GM23338 (cell line): ENCODE results near the gene VAMP7. TPM values are rescaled to one million over a fixed set of nuclear protein-coding genes. Genes with fewer than 3 reads are reported as not detected.

Source experiments
- ATAC-seq: fragments of 200-7000 bp; cut with Tn5 transposase; 3 replicates; pipeline ENCODE4 v1.9.1; 2020
- DNase-seq: peaks from one replicate; pipeline ENCODE4 v3.0.0-alpha.2; 2015; ENCODE audit warnings: low spot score
- H2AFZ ChIP-seq: fragments of 200-600 bp; sonication (generic); 2 replicates; pipeline ENCODE4 v1.8.0; 2016; ENCODE audit warnings: antibody characterized with exemption, mild to moderate bottlenecking, moderate library complexity
- H3F3A ChIP-seq: fragments of 200-600 bp; sonication (generic); replicated peaks from 2 replicates; pipeline ENCODE4 v1.8.0; 2017; ENCODE audit warnings: antibody characterized with exemption, mixed run types, low read depth
- H3K27ac ChIP-seq: fragments of 200-600 bp; sonication (generic); 2 replicates; pipeline ENCODE4 v1.6.1; 2016; ENCODE audit warnings: low read depth
- H3K27me3 ChIP-seq: fragments of 200-600 bp; sonication (generic); 2 replicates; pipeline ENCODE4 v1.8.0; 2016; ENCODE audit warnings: mild to moderate bottlenecking, mixed run types, moderate library complexity; ENCODE audit not compliant: insufficient read depth
- H3K36me3 ChIP-seq: fragments of 200-600 bp; sonication (generic); 2 replicates; pipeline ENCODE4 v1.8.0; 2016; ENCODE audit warnings: mild to moderate bottlenecking; ENCODE audit not compliant: insufficient read depth
- H3K4me1 ChIP-seq: fragments of 200-600 bp; sonication (generic); 2 replicates; pipeline ENCODE4 v1.8.0; 2016; ENCODE audit warnings: mild to moderate bottlenecking, moderate library complexity; ENCODE audit not compliant: insufficient read depth
- H3K4me2 ChIP-seq: fragments of 200-600 bp; sonication (generic); 2 replicates; pipeline ENCODE4 v1.7.1; 2017; ENCODE audit warnings: mixed run types
- H3K4me3 ChIP-seq: fragments of 200-600 bp; sonication (generic); 2 replicates; pipeline ENCODE4 v1.6.1; 2016; ENCODE audit warnings: mixed run types
- H3K79me2 ChIP-seq: fragments of 200-600 bp; sonication (generic); replicated peaks from 2 replicates; pipeline ENCODE4 v1.8.0; 2017; ENCODE audit warnings: mild to moderate bottlenecking; ENCODE audit not compliant: insufficient read depth
- H3K9me2 ChIP-seq: fragments of 200-600 bp; sonication (generic); 2 replicates; pipeline ENCODE4 v1.8.0; 2017; ENCODE audit not compliant: insufficient read depth
- H4K20me1 ChIP-seq: fragments of 200-600 bp; sonication (generic); replicated peaks from 2 replicates; pipeline ENCODE4 v1.8.0; 2017; ENCODE audit warnings: mild to moderate bottlenecking; ENCODE audit not compliant: insufficient read depth
- H3K27ac Mint-ChIP-seq: 2 replicates; pipeline ENCODE4 v1.8.0; 2020; ENCODE audit warnings: inconsistent platforms, mild to moderate bottlenecking, moderate library complexity, mixed read lengths
- H3K27me3 Mint-ChIP-seq: 3 replicates; pipeline ENCODE4 v1.8.0; 2022; ENCODE audit warnings: low read depth, mild to moderate bottlenecking, moderate library complexity, mixed read lengths, inconsistent platforms; ENCODE audit not compliant: insufficient read depth, poor library complexity
- H3K36me3 Mint-ChIP-seq: 3 replicates; pipeline ENCODE4 v1.8.0; 2021; ENCODE audit warnings: low read depth, mild to moderate bottlenecking, inconsistent platforms, moderate library complexity, mixed read lengths
- H3K4me1 Mint-ChIP-seq: 3 replicates; pipeline ENCODE4 v1.8.0; 2020; ENCODE audit warnings: mild to moderate bottlenecking, inconsistent platforms, mixed read lengths
- H3K4me3 Mint-ChIP-seq: 3 replicates; pipeline ENCODE4 v1.8.0; 2021; ENCODE audit warnings: moderate library complexity, mild to moderate bottlenecking, inconsistent platforms, mixed read lengths
- H3K9me3 Mint-ChIP-seq: 3 replicates; pipeline ENCODE4 v1.8.0; 2020; ENCODE audit warnings: moderate library complexity, mild to moderate bottlenecking, inconsistent platforms, mixed read lengths
- CREB1 ChIP-seq: fragments of 250-450 bp; sonication (Bioruptor Pico); IDR thresholded peaks from 2 replicates; pipeline ENCODE4 v1.5.0; 2020; ENCODE audit warnings: low read depth, mild to moderate bottlenecking, moderate library complexity
- EZH2 ChIP-seq: fragments of 200-600 bp; sonication (generic); IDR thresholded peaks from one replicate; pipeline ENCODE4 v1.8.0; 2017; ENCODE audit warnings: antibody characterized with exemption, mild to moderate bottlenecking, low read depth; ENCODE audit not compliant: unreplicated experiment
- NANOG ChIP-seq: IDR thresholded peaks from 2 replicates; pipeline ENCODE4 v1.6.1; 2016; ENCODE audit warnings: antibody characterized with exemption, borderline replicate concordance
- POLR2AphosphoS5 ChIP-seq: IDR thresholded peaks from 2 replicates; pipeline ENCODE4 v1.6.1; 2016; ENCODE audit warnings: antibody characterized with exemption, low read depth
- STAT1 ChIP-seq: IDR thresholded peaks from one replicate; pipeline ENCODE4 v1.6.1; 2016; ENCODE audit warnings: antibody characterized with exemption; ENCODE audit not compliant: unreplicated experiment
- ZNF462 ChIP-seq: fragments of 250-450 bp; sonication (Bioruptor Pico); IDR thresholded peaks from 2 replicates; pipeline ENCODE4 v1.5.0; 2020; ENCODE audit warnings: mild to moderate bottlenecking, moderate library complexity
- polyA plus RNA-seq: library from polyadenylated mRNA; unstranded; fragments of >200 nt; fragmentation: Nextera tagmentation; extraction: Ambion mirVana; gene quantifications from 2 replicates; pipeline ENCODE4 v1.2.1, GENCODE V29; 2016
- total RNA-seq: library from RNA; depleted of rRNA; stranded (reverse); fragments of >200 nt; shearing (Covaris generic); gene quantifications from 2 replicates; pipeline ENCODE4 v1.2.3, GENCODE V29; 2014
- TF ChIP-seq, protein P1 (sequence below): IDR thresholded peaks from 2 replicates; pipeline ENCODE4 v1.6.1; 2016; ENCODE audit warnings: antibody characterized with exemption

The VAMP7 gene
- total and polyA plus RNA-seq, 2 experiments from 2014 or later: 14.0 to 22.7 TPM

DNA sequence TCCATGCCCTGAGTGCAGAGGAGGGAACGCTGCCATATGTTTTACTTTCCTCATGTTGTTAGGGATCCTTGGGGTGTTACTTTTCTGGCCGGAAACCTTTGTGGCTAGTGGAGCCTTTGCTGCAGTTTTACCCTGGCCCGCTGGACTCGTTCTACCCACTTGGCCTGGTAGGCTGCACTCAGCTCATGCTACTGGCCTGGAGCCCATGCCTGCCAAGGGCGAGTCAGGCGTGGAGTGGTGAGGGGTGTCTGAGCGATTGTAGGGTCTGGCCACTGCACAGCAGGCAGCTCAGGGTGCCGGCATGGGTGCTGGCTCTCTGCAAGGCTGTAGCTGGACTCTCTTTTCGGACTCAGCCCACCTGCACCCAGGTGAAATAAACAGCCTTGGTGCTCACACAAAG lies 75.0 kb downstream of the VAMP7 start:
- Histone ChIP-seq H3K36me3 (no peaks in the 10 kb centered on the region; the same call in 1 of the 2 replicates), H4K20me1 (no peaks in the 10 kb centered on the region), H3K9me2 (0 out of 2 replicates have a peak, but pooled peaks cover 5% of the 10 kb centered on the region), H3K27ac (no peak overlapping the region), H2AFZ (no peak overlapping the region), H3K4me3 (no peak overlapping the region), H3F3A (no peaks in the 10 kb centered on the region), H3K4me2 (no peak overlapping the region), H3K27me3 (no peaks in the 10 kb centered on the region), H3K79me2 (no peaks in the 10 kb centered on the region), H3K4me1 (peaks cover 24% of the 10 kb centered on the region)
- TF ChIP-seq CREB1 (CRISPR knock-in tag) (no peak), EZH2 (no peak), NANOG (no peak), POLR2AphosphoS5 (no peak), ZNF462 (CRISPR knock-in tag) (no peak), STAT1 (no peak)
- TF ChIP-seq, protein P1, sequence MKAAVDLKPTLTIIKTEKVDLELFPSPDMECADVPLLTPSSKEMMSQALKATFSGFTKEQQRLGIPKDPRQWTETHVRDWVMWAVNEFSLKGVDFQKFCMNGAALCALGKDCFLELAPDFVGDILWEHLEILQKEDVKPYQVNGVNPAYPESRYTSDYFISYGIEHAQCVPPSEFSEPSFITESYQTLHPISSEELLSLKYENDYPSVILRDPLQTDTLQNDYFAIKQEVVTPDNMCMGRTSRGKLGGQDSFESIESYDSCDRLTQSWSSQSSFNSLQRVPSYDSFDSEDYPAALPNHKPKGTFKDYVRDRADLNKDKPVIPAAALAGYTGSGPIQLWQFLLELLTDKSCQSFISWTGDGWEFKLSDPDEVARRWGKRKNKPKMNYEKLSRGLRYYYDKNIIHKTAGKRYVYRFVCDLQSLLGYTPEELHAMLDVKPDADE: no peak
- Mint-ChIP-seq H3K27ac (no peak overlapping the region), H3K4me1 (peaks cover 21% of the 10 kb centered on the region; the same call in 2 of the 3 replicates), H3K9me3 (peaks cover 54% of the 10 kb centered on the region), H3K36me3 (peaks cover 13% of the 10 kb centered on the region; the same call in 2 of the 3 replicates), H3K4me3 (no peak overlapping the region), H3K27me3 (no peaks in the 10 kb centered on the region)
- ATAC-seq (no peak), DNase-seq (no peak)
